ENCODE measurements around the gene KIF16B.

Gene KIF16B

DNA sequence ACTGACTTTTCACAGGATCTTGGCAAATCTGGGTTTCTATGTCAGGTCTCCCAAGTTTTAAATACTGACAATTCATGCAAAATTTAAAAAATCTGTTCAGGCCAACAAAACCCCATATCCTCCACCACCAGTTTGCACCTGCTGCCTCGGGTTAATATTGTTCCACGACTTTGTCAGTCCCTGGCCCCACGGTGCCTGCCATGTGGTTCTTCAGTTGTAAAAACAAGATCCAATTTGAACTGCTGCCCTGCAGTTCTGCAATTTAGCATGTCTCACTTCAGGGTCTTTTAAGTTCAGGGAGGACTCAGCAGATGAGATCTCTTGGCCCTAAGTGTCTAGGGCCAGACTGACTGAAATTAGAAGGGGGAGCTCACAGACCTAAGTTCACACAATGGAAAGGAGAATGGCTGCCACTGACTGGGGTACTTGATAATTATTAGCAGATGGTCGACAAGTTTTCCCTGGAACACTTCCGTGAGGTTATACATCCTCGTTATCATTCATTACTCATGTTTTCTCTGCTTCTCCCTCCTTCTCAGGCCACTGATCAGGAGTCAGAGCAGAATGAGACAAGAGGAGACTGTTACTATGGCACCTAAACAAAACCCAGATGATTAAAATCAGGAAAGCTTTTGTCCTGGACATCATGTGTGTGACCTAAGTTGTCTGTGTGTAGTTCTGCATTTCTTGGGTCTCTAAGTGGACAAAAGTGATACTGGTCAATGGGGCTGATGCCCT is 223.6 kb downstream of the KIF16B start:
- Histone ChIP-seq H3K36me3 (no peaks in the 10 kb centered on the region), H3K9me3 (no peaks in the 10 kb centered on the region), H3K27ac (no peak overlapping the region), H3K27me3 (no peaks in the 10 kb centered on the region), H3K4me1 (ENCODE audit: control insufficient read depth in 1 of 2, insufficient read depth in 1 of 2, low read depth in 1 of 2, low read length in 1 of 2) (no peaks in the 10 kb centered on the region), H3K4me3 (ENCODE audit: low read depth in 1 of 2, low read length in 1 of 2) (no peak overlapping the region)
- TF ChIP-seq, protein P1, sequence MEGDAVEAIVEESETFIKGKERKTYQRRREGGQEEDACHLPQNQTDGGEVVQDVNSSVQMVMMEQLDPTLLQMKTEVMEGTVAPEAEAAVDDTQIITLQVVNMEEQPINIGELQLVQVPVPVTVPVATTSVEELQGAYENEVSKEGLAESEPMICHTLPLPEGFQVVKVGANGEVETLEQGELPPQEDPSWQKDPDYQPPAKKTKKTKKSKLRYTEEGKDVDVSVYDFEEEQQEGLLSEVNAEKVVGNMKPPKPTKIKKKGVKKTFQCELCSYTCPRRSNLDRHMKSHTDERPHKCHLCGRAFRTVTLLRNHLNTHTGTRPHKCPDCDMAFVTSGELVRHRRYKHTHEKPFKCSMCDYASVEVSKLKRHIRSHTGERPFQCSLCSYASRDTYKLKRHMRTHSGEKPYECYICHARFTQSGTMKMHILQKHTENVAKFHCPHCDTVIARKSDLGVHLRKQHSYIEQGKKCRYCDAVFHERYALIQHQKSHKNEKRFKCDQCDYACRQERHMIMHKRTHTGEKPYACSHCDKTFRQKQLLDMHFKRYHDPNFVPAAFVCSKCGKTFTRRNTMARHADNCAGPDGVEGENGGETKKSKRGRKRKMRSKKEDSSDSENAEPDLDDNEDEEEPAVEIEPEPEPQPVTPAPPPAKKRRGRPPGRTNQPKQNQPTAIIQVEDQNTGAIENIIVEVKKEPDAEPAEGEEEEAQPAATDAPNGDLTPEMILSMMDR (IDR thresholded peaks at IDR 0.05): no peak

DNA sequence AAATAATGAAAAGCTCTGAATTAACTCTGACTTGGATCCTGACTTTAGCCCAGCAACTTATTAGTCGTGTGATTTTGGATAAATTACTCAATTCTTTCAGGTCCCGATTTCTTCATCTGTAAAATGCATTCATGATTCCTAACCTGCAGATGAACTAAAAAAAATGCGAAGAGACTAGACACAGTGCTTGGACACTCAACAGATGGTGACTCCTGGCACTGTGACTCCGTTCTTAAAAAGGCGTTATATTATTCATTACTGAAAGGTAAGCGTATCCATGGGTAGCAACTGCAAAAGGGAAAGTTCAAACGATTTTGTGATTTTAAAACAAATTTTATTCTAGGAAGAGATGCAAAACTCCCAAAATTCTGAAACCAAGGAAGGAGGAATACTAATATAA is 226.3 kb downstream of the KIF16B start:
- H3K9me3 ChIP-seq: no peaks in the 10 kb centered on the region
- H3K36me3 ChIP-seq: no peaks in the 10 kb centered on the region
- TF ChIP-seq, protein P1 (IDR thresholded peaks at IDR 0.05): no peak
- no peaks in the 10 kb centered on the region for H3K4me1 ChIP-seq (ENCODE audit: control insufficient read depth in 1 of 2, insufficient read depth in 1 of 2, low read depth in 1 of 2, low read length in 1 of 2)
- H3K27me3 ChIP-seq: no peaks in the 10 kb centered on the region
- H3K27ac ChIP-seq: no peak overlapping the region
- H3K4me3 ChIP-seq (ENCODE audit: low read depth in 1 of 2, low read length in 1 of 2): no peak overlapping the region

DNA sequence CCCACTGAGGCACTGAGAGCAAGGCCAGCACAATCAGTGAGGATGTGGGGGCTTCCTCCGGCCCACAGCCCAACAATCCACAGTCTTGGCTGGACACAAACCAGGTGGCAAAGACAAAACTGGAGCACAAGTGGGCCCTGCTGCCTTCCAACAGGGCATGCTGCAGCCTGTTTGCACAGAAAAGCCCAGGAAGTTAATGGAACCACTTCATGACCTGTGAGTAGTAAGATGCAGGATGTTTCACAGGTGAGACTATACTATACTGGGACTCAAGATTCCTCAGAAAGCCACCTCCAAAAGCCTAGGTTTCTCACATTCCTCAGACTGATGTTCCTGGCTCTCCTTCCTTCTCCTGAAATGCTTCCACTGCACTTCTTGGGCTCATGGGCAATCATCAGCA is 235.5 kb downstream of the KIF16B start:
- H3K4me3 ChIP-seq (ENCODE audit: low read depth in 1 of 2, low read length in 1 of 2): no peak overlapping the region
- no peaks in the 10 kb centered on the region for H3K36me3 ChIP-seq

DNA sequence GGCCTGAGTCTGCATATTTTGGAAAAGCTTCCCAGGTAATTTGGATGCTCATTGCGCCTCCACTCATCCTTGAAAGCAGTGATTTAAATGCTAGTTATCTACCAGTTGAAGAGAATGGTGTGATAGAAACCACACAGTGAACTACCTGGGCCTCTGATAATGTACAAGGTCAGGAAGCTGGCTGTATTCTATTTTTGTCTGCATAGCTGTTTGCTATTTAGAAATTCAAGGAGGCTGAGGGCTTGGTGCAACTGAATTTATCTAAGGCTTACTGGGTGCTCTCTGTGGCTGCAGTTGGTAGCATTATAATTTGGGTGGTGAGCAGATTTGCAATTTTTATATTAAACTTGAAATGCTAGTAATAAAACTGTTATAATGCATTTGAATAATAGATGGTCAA is 245.6 kb downstream of the KIF16B start:
- no peaks in the 10 kb centered on the region for H3K9me3 ChIP-seq
- no peaks in the 10 kb centered on the region for H3K4me1 ChIP-seq (ENCODE audit: control insufficient read depth in 1 of 2, insufficient read depth in 1 of 2, low read depth in 1 of 2, low read length in 1 of 2)
- H3K36me3 ChIP-seq: no peaks in the 10 kb centered on the region
- H3K4me3 ChIP-seq (ENCODE audit: low read depth in 1 of 2, low read length in 1 of 2): no peak overlapping the region
- TF ChIP-seq, protein P1 (IDR thresholded peaks at IDR 0.05): no peak
- H3K27ac ChIP-seq: no peak overlapping the region
- H3K27me3 ChIP-seq: no peaks in the 10 kb centered on the region

More for the DNA sequence above, 235.5 kb downstream of the KIF16B start:
- Histone ChIP-seq H3K9me3 (no peaks in the 10 kb centered on the region), H3K4me1 (ENCODE audit: control insufficient read depth in 1 of 2, insufficient read depth in 1 of 2, low read depth in 1 of 2, low read length in 1 of 2) (no peaks in the 10 kb centered on the region), H3K27ac (no peak overlapping the region), H3K27me3 (no peaks in the 10 kb centered on the region)
- TF ChIP-seq, protein P1 (IDR thresholded peaks at IDR 0.05): no peak

DNA sequence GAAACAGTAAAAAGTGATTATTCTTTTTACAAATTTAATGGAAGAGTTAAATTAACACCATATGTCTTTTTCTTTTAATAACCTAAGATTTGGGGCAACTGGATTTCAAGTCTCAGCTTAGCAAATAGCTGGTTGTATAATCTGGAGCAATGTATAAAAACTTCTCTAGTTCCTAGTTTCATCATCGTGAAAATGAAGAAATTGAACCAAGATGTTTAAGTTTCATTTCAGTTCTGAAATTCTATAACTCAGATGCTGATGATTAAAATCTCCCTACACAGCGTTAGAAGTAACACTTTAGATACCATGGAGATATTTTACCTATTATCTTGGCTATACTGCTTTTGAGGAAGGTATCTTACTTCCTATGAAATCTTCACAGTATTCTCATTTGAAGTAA is 252.0 kb downstream of the KIF16B start:
- Histone ChIP-seq H3K27me3 (no peaks in the 10 kb centered on the region), H3K27ac (no peak overlapping the region), H3K4me1 (ENCODE audit: control insufficient read depth in 1 of 2, insufficient read depth in 1 of 2, low read depth in 1 of 2, low read length in 1 of 2) (no peaks in the 10 kb centered on the region), H3K36me3 (no peaks in the 10 kb centered on the region), H3K4me3 (ENCODE audit: low read depth in 1 of 2, low read length in 1 of 2) (no peak overlapping the region), H3K9me3 (no peaks in the 10 kb centered on the region)
- TF ChIP-seq, protein P1 (IDR thresholded peaks at IDR 0.05): no peak

All from neutrophil (primary cell).